NCI-H2227 treated with DMSO at 0.1 percent for 48 hours (cell line): ENCODE results near the gene ERC2.
A peak's percentile ranks its signal among the peaks of the same experiment; 100 is the strongest.

Experiments
- DNase-seq: peaks from one replicate; lab custom pipeline; 2025; lab: John Stamatoyannopoulos, UW

Gene ERC2

DNA sequence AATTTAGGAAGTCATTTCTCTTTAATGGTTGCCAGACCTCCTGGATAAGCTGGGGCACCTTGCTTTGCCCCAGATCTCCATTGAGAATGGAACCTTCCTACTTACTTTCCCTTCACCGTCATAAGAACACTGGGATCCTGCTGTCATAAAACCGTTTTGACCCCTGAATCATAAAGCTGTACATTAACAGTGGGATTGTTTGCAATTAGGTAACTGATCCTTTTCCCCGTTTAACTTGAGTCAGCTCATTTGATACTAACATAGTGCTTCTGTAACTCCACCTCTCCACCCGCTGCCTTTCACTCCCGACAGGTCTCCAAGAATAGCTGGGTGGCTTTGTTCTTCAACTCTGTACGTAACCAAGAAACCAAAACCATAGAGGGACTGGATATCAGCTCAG, 673.0 kb downstream of the ERC2 start:
- no peak for DNase-seq

- no peak for DNase-seq
Observed at GRCh38 chr3:55792742-55793141, 675.5 kb downstream of the ERC2 start.

DNA sequence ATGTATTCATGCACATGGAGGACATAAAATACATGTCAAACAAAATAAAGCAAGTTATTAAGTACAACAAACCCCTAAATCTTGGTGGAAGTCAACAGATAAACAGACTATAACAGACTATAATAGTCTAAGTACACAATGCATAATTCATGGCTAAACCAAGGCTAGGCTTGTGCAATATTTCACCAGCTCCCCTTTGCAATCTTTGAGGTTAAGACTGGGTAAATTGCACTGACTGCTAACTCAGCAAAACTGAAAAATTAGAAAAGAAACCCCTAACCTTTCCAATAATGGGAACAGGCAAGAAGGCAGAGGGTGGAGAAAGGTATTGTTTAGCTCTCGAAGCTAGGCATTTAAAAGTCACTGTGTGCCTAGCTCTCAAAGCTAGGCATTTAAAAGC, 676.3 kb downstream of the ERC2 start:
- DNase-seq: no peak

- DNase-seq: no peak
Observed at GRCh38 chr3:55790596-55791350, 677.5 kb downstream of the ERC2 start.

- DNase-seq: no peak
Observed at GRCh38 chr3:55789516-55789915, 678.8 kb downstream of the ERC2 start.

DNA sequence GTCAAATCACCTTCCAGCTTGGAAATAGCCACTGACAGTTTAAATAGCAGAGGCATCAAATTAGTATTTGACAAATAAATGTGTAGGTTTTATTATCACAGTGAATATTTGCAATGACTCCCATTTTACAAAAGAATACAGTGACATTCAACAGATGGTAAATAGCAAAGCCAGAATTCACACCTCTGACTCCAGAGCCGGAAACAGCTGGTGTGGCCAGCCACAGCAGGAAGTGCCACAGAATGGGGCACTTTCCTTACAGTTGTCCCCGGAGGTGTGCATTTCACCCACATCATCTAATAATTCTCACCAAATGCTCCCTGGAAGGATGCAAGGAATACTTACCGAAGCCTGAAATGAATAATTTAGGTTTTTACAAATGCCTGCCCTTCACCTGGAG, 685.5 kb downstream of the ERC2 start:
- no peak for DNase-seq

GRCh38 chr3:55782351-55782750, 685.9 kb downstream of the ERC2 start:
- DNase-seq: no peak

- DNase-seq: no peak
Observed at GRCh38 chr3:55780913-55781312, 687.4 kb downstream of the ERC2 start.

GRCh38 chr3:55779543-55779942, 688.7 kb downstream of the ERC2 start:
- no peak for DNase-seq

DNA sequence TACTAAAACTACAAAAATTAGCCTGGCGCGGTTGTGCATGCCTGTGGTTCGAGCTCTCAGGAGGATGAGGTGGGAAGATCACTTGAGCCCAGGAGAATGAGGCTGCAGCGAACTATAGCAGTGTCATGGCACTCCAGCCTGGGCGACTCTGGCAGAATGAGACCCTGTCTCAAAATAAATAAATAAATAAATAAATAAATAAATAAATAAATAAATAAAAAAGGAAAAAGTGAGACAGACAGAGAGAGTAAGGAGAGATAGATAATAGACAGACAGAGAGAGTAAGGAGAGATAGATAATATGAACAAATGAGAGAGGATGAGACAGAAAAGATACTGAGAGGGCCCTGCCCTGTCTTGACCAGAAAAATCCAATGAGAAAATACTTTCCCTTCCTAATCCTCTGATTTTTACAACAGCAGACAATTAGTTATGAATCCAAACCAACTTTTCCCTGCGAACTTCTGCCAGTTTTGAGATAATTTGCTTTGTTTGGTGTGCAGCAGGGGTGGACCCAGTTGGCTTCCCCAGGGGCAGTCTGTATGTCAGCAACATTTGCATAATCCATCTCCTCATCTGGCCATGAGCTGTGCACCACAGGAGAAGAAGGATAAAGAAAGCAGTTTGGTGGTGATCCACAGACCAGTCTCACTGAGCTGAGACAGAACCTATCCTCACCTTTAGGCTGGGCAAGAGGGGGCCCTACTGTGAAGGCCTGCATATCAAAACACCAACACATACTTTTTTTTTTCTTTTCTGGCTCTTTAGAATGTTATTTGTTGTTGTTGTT, 692.7 kb downstream of the ERC2 start:
- no peak for DNase-seq

- no peak for DNase-seq
Observed at GRCh38 chr3:55774856-55775255, 693.4 kb downstream of the ERC2 start.

GRCh38 chr3:55771503-55771902, 696.8 kb downstream of the ERC2 start:
- no peak for DNase-seq

GRCh38 chr3:55770077-55770476, 698.2 kb downstream of the ERC2 start:
- no peak for DNase-seq

DNA sequence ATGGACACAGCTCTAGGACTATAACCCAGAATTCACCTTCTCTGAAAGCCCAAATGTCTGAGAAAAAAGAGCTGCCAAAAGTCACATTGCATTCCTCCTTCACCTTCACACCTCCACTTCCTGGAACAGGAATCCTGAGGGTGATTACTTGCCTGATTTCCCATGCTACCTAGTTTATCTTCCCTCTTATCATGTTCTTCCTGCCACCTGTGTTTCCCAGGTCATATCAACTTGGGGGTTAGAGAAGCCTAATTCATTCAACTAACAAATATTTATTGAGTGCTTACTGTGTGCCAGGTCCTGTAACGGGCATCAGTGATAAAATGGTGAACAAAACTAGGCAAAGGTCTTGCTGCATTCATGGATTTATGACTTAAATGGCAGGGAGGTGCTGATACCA, 701.5 kb downstream of the ERC2 start:
- no peak for DNase-seq

GRCh38 chr3:55765906-55766701, 702.2 kb downstream of the ERC2 start:
- no peak for DNase-seq

DNA sequence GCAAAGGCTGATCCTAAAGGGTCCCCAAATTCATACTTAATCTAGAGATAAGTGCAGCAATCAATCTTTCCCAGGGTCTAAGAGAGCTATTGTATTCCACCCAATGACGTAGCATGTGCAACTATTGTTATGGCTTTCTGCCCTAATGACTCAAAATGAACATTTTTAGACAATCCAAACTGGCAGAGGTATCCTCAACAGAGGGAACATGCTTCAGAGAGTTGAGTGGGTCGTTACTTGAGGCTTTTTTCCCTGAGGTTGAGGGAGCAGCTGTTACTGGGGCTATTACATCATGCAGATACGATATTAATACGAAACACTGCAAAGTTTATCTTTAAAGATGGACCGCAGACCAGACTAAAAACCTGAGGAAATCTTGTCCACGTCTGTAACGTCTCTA, 702.9 kb downstream of the ERC2 start:
- DNase-seq: no peak

GRCh38 chr3:55756976-55757375, 711.3 kb downstream of the ERC2 start:
- DNase-seq: no peak

- peak; percentile 25 for DNase-seq
Observed at GRCh38 chr3:55755516-55756205, 712.6 kb downstream of the ERC2 start.

GRCh38 chr3:55752911-55753310, 715.4 kb downstream of the ERC2 start:
- DNase-seq: no peak

DNA sequence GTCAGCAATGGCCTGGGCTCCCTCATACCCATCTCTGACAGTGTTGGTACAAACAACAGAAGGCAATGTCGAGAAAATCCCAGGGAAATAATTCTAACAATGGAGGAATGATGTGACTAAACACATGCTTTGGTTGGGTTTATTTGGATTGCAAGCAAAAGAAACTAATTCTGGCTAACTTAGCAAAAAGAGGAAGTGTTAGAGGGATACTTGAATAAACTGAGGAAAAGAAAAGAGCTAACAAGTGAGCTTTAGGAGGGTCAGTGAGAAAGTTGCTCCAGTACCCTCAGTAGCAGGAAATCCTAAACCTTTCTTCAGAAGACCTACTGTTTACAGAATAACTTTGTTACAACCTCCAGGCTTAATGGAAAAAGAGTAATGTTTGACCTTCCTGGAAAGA, 716.5 kb downstream of the ERC2 start:
- no peak for DNase-seq

DNA sequence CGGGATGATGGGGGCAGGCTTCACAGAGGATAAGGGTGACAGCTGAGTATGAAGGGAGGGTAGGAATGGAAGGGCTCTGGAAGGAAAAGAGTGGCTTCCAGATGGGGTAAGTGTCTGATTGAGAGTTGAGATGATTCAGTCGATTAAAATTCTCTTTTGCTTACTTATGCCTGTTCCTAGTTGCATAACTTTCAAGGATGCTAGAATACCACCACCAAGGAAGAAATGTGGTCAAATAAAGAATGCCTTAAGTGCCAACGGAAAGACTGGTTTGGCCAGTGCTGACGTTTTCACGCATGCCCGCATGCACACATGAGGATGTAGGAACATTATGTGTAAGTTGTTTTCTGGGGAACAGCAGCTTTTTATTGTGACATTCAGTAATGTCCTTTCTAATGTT, 717.7 kb downstream of the ERC2 start:
- no peak for DNase-seq

DNA sequence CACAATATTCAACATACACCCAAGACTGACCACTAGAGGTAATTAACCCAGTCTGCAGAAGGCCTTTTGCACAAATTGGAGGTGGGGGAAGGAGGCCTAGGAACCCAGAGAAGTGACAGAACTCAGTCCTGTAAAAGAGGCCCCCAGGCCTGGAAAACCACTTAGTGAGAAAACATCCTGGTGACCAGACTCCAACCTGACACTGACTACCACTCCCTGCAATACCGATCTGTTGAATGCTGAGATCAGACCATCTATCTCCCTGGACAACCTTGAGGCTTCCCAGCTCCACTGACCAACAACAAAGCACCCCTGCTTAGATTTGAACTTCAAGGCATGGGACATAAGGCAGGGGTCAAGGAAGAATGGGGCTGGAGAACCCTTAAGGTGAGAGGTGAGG, 719.2 kb downstream of the ERC2 start:
- DNase-seq: no peak
